ENCODE results near the gene IGSF21.

GRCh38 chr1:18365099-18365705 lies 257.6 kb downstream of the IGSF21 start:
- no peak for TF ChIP-seq CTCF (conservative IDR thresholded peaks at IDR 0.05; ENCODE audit: low read depth, low read length)
- no peak for TF ChIP-seq POLR2A (IDR thresholded peaks at IDR 0.05; ENCODE audit: low read depth, low read length)
- no peak for TF ChIP-seq MAZ (IDR thresholded peaks at IDR 0.05; ENCODE audit: borderline replicate concordance, low read depth, low read length)
- TF ChIP-seq CHD1 (IDR thresholded peaks at IDR 0.05; ENCODE audit: low read depth, low read length) = no peak
- TF ChIP-seq MXI1 (IDR thresholded peaks at IDR 0.05; ENCODE audit: borderline replicate concordance, low read depth, low read length) = no peak

Measured in IMR-90 (cell line).